HL-60/S4 (cell line): ENCODE measurements around the gene MPHOSPH10.
"Not testable (repeated sequence)": the region's sequence is repeated elsewhere in the genome, so short reads cannot be mapped to it uniquely, and the experiment has no call there.

Source experiments
- in situ Hi-C: fragments of 300-500 bp; cut with MboI; formaldehyde crosslinking; loops from 2 replicates; pipeline ENCODE4 v1.14.3; 2022; ENCODE audit warnings: low sequenced_read_pairs

MPHOSPH10 gene, protein sequence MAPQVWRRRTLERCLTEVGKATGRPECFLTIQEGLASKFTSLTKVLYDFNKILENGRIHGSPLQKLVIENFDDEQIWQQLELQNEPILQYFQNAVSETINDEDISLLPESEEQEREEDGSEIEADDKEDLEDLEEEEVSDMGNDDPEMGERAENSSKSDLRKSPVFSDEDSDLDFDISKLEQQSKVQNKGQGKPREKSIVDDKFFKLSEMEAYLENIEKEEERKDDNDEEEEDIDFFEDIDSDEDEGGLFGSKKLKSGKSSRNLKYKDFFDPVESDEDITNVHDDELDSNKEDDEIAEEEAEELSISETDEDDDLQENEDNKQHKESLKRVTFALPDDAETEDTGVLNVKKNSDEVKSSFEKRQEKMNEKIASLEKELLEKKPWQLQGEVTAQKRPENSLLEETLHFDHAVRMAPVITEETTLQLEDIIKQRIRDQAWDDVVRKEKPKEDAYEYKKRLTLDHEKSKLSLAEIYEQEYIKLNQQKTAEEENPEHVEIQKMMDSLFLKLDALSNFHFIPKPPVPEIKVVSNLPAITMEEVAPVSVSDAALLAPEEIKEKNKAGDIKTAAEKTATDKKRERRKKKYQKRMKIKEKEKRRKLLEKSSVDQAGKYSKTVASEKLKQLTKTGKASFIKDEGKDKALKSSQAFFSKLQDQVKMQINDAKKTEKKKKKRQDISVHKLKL

GRCh38 chr2:71130152-71130904, at the start of gene MPHOSPH10, which contains the start of gene MCEE:
Gene MPHOSPH10 (plus strand): TSS chr2:71130634. CDS start chr2:71130666, 32 bp downstream.
Gene MCEE (minus strand): TSS chr2:71130229. CDS start chr2:71130219, 10 bp downstream.
- in situ Hi-C loops, result no loop called here

GRCh38 chr2:71082402-71083252, 47.8 kb upstream of the MPHOSPH10 start:
- in situ Hi-C loops, result no loop called here

GRCh38 chr2:71083297-71083696, 47.1 kb upstream of the MPHOSPH10 start:
- in situ Hi-C loops, result not testable (repeated sequence)

DNA sequence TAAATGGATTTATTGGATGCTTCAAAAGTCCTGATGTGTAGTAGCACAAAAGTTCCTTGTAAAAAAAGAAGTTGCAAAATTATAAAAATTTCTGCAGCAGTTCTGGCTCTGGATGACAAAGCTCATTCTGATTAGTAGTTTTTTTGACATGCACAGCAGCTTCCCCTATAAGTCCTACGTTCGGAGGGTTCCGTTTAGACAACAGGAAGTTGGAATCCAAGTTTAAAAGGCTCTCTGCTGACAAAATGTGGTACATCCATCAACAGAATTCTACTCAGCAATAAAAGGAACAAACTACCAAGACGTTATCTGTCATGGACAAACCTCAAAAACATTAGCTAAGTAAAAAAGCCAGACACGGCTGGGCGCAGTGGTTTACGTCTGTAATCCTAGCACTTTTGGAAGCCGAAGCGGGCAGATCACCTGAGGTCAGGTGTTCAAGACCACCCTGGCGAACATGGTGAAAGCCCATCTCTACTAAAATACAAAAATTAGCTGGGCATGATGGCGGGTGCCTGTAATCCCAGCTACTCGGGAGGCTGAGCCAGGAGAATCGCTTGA, 46.6 kb upstream of the MPHOSPH10 start:
- in situ Hi-C loops, result not testable (repeated sequence)

DNA sequence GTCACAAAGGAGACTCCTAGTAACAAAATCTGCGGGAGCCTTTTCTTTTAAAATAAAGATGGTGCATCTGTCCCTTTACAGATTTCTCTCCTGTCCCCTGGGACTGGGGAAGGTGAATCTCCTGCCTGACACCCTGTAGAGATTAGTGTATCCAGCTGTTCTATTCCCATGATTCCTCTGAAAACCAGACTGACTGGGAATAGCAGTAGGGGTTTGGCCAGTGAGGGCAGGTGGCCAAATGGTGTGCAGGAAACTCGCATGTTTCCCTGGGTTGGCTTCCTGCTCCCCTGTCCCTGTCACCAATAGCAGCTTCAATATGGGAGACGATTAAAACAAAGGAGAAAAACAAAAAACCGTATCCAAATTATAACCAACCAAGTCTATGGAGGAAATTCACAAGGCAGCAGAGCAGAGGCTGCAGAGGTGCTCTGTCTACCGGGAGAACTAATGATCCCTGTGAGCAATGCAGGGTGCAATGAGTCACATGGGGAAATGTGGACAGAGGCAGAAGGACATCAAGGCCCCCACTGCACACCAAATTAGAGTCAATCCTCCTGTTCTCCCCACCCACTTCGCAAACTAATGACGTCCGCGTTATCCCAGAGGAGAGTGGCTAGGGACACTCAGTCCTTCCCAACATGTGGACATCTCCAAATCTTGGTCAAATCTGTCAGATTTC, 45.0 kb upstream of the MPHOSPH10 start:
- in situ Hi-C loops, result not testable (repeated sequence)

- in situ Hi-C loops, result not testable (repeated sequence)
Observed at GRCh38 chr2:71089475-71089874, 41.0 kb upstream of the MPHOSPH10 start.

DNA sequence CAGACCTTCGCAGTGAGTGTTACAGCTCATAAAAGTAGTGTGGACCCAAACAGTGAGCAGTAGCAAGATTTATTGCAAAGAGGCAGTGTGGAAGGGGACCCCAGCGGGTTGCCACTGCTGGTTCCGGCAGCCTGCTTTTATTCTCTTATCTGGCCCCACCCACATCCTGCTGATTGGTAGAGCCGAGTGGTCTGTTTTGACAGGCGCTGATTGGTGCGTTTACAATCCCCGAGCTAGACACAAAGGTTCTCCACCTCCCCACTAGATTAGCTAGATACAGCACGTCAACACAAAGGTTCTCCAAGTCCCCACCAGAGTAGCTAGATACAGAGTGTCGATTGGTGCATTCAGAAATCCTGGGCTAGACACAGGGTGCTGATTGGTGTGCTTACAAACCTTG, 38.6 kb upstream of the MPHOSPH10 start:
- in situ Hi-C loops, result not testable (repeated sequence)

DNA sequence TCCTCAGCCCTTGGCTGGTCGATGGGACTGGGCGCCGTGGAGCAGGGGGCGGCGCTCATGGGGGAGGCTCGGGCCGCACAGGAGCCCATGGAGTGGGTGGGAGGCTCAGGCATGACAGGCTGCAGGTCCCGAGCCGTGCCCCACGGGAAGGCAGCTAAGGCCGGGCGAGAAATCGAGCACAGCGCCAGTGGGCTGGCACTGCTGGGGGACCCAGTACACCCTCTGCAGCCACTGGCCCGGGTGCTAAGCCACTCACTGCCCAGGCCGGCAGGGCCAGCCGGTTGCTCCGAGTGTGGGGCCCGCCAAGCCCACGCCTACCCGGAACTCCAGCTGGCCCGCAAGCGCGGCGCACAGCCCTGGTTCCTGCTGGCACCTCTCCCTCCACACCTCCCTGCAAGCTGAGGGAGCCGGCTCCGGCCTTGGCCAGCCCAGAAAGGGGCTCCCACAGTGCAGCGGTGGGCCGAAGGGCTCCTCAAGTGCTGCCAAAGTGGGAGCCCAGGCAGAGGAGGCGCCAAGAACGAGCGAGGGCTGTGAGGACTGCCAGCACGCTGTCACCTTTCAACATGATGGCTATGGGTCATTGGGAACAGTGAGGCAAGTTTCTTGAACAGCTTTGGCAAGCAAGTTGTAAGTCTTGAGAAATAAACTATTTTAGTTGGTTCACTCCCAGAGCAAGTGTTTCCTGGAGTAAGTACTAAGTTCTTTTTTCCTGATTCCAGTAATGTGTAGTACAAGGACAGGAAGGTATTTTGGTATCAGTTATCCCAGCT, 37.8 kb upstream of the MPHOSPH10 start:
- in situ Hi-C loops, result not testable (repeated sequence)

DNA sequence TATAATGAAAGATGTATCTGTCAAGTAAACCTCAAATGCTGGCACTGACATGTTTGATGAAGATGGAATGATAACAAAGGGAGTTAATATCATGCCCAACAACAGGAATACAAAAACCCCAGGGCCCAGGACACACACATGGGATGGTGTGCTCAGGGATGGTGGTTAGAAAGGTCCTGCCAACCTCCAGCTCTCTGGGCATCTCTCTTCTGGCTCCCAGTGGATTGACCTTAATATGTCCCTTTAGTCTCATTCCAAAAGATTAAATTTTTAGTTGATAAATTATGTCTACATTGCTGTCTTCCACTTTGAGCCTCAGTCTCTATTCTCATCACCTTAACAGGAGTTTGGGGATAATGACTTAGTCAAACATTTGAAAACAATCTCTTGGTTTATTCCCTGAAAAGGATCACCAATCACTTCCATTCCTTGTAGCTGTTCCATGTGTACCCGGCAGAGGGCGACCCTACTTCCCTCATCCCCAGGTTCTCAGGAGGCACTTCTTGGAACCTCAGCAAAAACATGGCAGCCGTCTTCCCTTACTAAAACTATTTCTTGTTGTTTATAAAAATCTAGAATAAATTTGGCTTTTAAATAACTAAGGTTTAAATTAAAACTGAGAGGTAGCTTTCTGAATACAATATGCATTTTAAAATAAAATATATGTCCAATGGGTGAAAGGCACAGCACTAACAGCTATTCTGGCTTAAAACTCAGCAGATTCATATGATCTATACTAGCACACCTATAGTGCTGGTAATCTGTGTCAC, 30.1 kb upstream of the MPHOSPH10 start:
- in situ Hi-C loops, result no loop called here

DNA sequence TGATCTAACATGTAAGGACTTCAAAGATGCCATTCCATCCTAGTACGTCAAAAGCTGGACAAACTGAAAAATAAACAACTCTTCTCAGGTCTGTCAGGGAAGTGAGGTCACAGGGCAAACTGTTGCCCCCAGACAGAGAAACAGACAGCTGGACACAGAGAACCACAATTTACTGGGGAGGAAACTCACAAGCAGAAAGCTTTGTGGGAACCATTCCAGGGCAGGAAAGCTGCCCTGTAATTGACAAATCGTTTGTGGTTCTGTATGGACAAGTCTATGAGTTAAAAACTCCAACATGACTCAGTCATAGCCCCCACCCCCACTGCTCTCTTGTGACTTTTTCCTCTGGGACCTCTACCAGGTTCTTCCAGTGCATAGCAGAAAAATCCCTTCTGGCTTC, 28.8 kb upstream of the MPHOSPH10 start:
- in situ Hi-C loops, result no loop called here

DNA sequence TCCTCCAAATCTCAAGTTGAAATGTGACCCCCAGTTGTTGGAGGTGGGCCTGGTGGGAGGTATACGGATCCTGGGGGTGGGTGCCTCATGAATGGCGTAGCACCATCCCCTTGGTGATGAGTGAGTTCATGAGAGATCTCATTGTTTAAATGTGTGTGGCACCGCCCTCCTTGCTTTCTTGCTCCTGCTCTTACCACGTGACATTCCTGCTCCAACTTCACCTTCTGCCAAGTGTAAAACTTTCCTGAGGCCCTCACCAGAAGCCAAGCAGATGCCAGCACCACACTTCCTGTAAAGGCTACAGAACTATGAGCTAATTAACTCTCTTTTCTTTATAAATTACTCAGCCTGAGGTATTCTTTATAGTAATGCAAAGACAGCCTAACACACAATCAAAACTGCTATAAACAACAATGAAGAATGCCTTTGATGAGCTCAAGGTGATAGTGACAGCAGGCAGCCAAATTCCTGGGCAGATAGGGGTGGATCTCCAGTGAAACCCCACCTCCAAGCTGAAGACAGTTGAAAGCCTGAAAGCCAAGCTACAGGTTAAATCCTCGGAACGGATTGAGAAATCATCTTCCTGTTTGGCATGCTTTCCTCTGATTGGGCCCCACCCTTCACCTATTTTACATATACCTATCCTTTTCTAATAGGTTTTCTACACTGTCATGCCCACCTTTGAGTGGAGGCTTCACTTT, 27.3 kb upstream of the MPHOSPH10 start:
- in situ Hi-C loops, result no loop called here

DNA sequence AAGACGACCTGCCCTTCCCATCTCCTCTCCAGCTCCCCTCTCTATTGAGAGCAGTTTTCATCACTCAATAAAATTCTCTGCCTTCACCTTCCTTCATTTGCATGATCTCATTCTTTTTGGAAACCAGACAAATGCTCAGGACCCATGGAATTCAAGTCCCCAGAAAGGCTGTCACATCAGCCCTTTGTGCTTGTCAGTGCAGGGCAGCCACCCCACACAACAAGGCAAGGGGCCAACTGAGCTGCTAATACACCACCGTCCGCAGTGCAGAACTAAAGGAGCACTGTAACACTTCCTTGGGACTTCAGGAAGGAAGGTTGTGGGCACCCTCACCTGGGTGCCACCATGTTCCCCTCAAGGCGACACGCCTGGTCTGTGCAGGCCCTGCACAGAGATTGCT, 26.6 kb upstream of the MPHOSPH10 start:
- in situ Hi-C loops, result no loop called here

DNA sequence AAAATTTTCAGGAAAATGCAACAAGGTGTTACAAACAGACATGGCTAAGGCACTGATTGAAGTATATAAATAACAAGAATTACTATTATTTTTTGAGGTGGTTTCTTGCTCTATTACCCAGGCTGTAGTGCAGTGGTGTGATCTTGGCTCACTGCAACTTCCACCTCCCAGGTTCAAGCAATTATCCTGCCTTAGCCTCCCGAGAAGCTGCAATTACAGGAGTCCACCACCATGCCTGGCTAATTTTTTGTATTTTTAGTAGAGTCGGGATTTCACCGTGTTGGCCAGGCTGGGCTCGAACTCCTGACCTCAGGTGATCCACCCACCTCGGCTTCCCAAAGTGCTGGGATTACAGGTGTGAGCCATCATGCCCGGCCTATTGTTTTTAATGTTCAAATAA, 24.0 kb upstream of the MPHOSPH10 start:
- in situ Hi-C loops, result not testable (repeated sequence)

DNA sequence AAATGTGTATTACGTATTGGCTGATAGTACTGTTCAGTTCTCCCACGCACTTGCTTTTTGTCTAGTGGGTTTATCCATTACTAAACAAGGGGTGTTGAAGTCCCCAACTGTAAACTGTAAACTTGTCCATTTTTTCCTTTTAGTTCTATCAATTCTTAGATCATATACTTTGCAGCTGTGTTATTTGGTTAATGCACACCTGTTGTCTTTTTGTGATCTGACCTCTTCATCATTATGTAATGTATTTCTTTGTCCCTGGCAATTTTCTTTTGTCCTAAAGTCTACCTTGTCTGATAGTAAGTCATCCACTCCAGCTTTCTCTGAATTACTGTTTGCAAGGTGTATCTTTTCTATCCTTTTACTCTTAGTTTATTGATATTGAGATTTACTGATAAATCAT, 22.3 kb upstream of the MPHOSPH10 start:
- in situ Hi-C loops, result no loop called here

- in situ Hi-C loops, result no loop called here
Observed at GRCh38 chr2:71113843-71114242, 16.6 kb upstream of the MPHOSPH10 start.

- in situ Hi-C loops, result no loop called here
Observed at GRCh38 chr2:71117063-71117462, 13.4 kb upstream of the MPHOSPH10 start.

- in situ Hi-C loops, result no loop called here
Observed at GRCh38 chr2:71120195-71120594, 10.2 kb upstream of the MPHOSPH10 start.

- in situ Hi-C loops, result no loop called here
Observed at GRCh38 chr2:71121479-71121878, 9.0 kb upstream of the MPHOSPH10 start.
